NOMO-1 treated with dmso at 0.1 percent for 144 hours (cell line): ENCODE measurements around the gene SP100.

Source experiments
- DNase-seq: peaks from one replicate; lab custom pipeline; 2025; ENCODE audit not compliant: unreplicated experiment; lab: John Stamatoyannopoulos, UW

Gene SP100

GRCh38 chr2:230537531-230537976, 121.6 kb downstream of the SP100 start:
- no peak for DNase-seq

DNA sequence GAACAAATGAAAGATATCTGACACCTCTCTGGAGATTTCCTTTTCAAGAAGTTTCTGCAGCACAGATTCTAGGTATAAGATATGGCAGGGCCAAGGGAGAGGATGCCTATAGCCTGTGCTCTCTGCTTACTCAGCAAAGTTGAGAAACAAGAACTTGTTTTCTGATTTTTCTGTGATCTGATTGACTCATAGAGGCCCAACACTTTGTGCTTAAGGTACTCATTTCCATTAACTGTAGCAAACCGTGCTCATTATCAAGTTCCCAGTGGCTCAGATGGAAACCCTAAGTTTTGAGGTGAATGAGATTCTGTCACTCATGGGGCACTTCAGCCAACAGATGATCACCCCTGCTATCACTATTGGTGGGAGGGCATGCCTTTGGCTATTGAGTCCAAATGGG, 124.3 kb downstream of the SP100 start:
- DNase-seq = no peak

DNA sequence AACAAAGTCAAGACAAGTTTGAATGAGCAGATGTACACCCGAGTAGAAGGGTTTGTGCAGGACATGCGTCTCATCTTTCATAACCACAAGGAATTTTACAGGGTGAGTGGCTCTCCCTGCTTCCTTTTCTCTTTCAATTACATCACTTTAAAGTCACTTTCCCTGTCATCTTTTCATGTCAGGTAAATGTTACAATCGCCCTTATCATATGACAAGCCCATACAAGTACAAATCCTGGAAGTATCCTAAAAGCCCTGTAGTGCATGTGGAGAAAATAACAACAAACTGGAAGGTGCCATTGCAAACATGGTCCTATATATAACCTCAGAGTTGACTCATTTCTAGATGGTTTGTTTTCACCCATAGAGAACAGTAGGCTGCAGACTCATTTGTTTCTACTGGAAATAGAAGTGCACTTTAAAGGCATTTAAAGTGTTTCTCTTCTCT, 126.0 kb downstream of the SP100 start:
- DNase-seq = no peak

- no peak for DNase-seq
Observed at GRCh38 chr2:230542751-230543150, 126.8 kb downstream of the SP100 start.

DNA sequence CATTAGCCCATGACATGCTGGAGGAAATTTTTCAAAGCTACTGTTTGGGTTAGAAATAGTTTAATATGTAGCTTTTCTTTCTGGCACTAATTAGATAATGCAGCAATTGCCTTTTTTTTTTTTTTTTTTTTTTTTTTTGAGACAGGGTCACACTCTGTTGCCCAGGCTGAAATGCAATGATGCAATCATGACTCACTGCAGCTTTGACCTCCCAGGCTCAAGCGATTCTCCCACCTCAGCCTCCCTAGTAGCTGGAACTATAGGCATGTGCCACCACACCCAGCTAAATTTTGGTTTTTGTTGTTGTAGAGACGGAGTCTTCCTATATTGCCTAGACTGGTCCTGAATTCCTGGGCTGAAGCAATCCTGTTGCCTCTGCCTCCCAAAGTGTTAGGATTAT, 136.2 kb downstream of the SP100 start:
- DNase-seq = no peak

- DNase-seq = no peak
Observed at GRCh38 chr2:230557065-230557464, 141.1 kb downstream of the SP100 start.

GRCh38 chr2:230564805-230565779, 149.1 kb downstream of the SP100 start:
- DNase-seq = peak; percentile 45

DNA sequence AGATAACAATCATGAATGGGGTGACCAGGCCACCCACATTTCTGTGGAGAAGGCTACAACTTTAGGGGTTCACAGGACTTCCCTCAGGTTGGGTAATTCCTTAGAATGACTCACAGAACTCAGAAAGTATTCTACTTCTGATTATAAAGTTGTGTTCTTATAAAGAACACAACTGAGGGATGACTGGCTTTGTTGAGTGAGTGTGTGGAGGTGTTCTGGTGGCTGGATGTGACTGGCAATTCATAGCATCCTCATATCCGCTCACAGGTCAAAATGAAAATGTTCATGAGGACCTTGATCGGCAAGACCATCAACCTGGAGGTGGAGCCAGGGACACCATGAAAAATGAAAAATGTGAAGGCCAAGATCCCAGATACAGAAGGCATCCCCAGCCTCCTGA, 153.3 kb downstream of the SP100 start:
- no peak for DNase-seq

- no peak for DNase-seq
Observed at GRCh38 chr2:230570987-230571386, 155.0 kb downstream of the SP100 start.

- DNase-seq = peak; percentile 57
Observed at GRCh38 chr2:230575642-230576324, 159.8 kb downstream of the SP100 start.

GRCh38 chr2:230577114-230577513, 161.1 kb downstream of the SP100 start:
- no peak for DNase-seq

DNA sequence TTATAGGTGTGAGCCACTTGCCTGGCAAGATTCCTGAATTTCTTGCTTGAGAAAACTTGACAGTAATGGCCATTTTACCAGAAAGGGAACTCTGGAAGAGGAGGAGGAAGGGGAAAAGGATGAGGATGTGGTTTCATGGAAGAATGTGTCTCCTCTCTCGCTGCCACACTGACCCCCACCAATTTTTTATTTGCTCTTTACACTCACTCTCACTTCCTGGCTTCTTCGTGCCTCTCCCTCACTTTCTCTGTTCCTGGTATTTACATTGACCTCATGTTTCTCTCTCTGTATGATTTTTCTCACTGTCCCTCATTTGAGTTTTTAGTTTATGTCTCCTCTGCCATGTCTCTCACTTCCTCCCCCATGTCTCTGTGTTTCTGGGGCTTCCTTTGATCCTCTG, 162.1 kb downstream of the SP100 start:
- no peak for DNase-seq

- DNase-seq = no peak
Observed at GRCh38 chr2:230582851-230583283, 166.9 kb downstream of the SP100 start.

DNA sequence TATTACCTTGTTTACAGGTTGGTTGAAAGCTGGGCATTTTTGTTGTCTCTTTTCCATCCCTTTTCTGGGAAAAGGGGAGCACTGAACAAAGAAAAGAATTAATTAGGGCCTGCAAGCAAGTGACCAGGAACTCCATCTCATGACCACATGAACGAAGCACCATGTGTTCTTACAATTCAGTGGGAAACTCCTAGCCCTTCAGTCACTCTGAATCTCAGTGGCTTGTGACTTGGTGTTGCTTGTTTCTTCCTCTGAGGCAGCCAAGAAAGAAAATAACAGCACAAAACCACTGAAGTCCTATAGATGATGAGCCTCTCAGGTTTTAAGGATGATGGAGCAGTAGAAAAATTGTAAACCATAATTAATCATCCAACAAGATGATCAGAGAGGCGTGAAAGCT, 167.6 kb downstream of the SP100 start:
- DNase-seq = no peak

GRCh38 chr2:230586328-230586982, 170.5 kb downstream of the SP100 start:
- DNase-seq = no peak

- DNase-seq = no peak
Observed at GRCh38 chr2:230589025-230589424, 173.0 kb downstream of the SP100 start.

DNA sequence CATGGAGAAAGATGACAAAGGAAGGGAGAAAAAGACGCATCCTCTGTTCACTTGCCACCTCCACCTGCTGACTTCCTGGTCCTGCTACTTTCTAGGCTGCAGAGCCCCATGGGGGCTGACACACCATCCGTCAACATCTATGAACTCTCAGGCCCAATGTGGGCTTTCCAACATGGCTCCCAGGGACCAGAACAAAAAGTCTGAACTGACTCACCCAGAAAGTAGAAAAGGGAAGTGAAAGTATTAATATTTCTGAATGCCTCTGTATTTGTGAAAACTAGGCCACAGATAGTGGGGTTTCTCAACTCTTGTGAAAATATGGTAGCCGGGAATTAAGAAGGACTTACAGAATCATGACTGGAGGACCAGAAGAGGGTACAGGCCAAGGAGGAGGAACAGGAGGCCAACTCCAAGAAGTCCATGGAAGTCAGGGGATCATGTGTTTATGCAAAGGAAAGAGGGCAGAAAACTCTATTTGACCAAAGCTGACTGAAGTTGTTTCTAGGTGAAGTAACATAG, 173.6 kb downstream of the SP100 start:
- peak; percentile 63 for DNase-seq

DNA sequence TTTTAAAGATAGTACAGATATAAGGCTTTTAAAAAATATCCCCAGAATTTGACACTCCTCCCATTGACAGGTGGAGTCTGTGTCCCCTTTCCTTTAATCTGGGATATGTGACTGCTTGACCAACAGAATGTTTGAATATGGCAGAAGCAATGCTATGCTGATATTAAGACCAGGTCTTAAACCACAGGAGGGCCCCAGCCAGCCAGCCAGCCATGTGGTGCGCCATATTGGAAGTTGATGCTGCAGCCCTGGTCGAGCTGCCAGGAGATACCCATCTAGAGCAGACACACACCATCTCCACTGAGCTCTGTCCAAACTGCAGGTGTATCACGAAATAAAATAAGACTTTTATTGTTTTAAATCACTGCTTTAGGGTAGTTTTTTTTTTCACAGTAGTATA, 174.3 kb downstream of the SP100 start:
- DNase-seq = no peak

- no peak for DNase-seq
Observed at GRCh38 chr2:230591850-230592249, 175.8 kb downstream of the SP100 start.

- DNase-seq = no peak
Observed at GRCh38 chr2:230592775-230593174, 176.8 kb downstream of the SP100 start.
